ENCODE results near the gene FRAT1. TPM values are rescaled to one million over a fixed set of nuclear protein-coding genes. Genes with fewer than 3 reads are reported as not detected.

The FRAT1 gene
- total RNA-seq, 1 experiment from 2014 or later = 2.9 TPM

GRCh38 chr10:97365761-97366351, 46.8 kb downstream of the FRAT1 start:
- no peak for DNase-seq (ENCODE audit: low read depth)

GRCh38 chr10:97366572-97366971, 47.5 kb downstream of the FRAT1 start:
- no peak for DNase-seq (ENCODE audit: low read depth)

GRCh38 chr10:97367126-97367649, 48.1 kb downstream of the FRAT1 start:
- no peak for DNase-seq (ENCODE audit: low read depth)

Other genes with a start within 250 kb of the FRAT1 start
- not detected in 2 replicates for gene SLIT1, start 133.3 kb upstream of the FRAT1 start, total RNA-seq (2014; rRNA removed; shearing (Covaris generic))
- gene ARHGAP19, start 26.6 kb upstream of the FRAT1 start, total RNA-seq (2014; rRNA removed; shearing (Covaris generic)) = 12.4 and 12.7 TPM in 2 replicates
- gene FRAT2, start 15.5 kb downstream of the FRAT1 start, total RNA-seq (2014; rRNA removed; shearing (Covaris generic)) = 6.7 and 10.0 TPM in 2 replicates
- 10.2 and 19.3 TPM in 2 replicates for gene RRP12, start 82.1 kb downstream of the FRAT1 start, total RNA-seq (2014; rRNA removed; shearing (Covaris generic))
- gene PGAM1, start 106.9 kb downstream of the FRAT1 start, total RNA-seq (2014; rRNA removed; shearing (Covaris generic)) = 949 and 1,198 TPM in 2 replicates
- 68.9 and 69.3 TPM in 2 replicates for gene EXOSC1, start 126.7 kb downstream of the FRAT1 start, total RNA-seq (2014; rRNA removed; shearing (Covaris generic))
- 63.3 and 67.8 TPM in 2 replicates for gene ZDHHC16, start 126.9 kb downstream of the FRAT1 start, total RNA-seq (2014; rRNA removed; shearing (Covaris generic))
- gene MMS19, start 179.2 kb downstream of the FRAT1 start, total RNA-seq (2014; rRNA removed; shearing (Covaris generic)) = 68.0 and 71.8 TPM in 2 replicates
- 21.8 and 40.5 TPM in 2 replicates for gene UBTD1, start 179.7 kb downstream of the FRAT1 start, total RNA-seq (2014; rRNA removed; shearing (Covaris generic))